ENCODE measurements around the gene TBC1D21. TPM values are rescaled to one million over a fixed set of nuclear protein-coding genes. Genes with fewer than 3 reads are reported as not detected.
A peak's percentile ranks its signal among the peaks of the same experiment; 100 is the strongest.

The TBC1D21 gene
- total RNA-seq, 1 experiment from 2014 or later: not detected

GRCh38 chr15:73851689-73852088 lies 21.7 kb upstream of the TBC1D21 start:
- Histone ChIP-seq H3K27me3 (replicated peaks; ENCODE audit: insufficient read depth, low read depth, low read length, poor library complexity) (peaks cover 46% of the 10 kb centered on the region), H3K4me3 (ENCODE audit: low read depth, low read length, poor library complexity, severe bottlenecking) (no peak overlapping the region), H3K27ac (ENCODE audit: low read depth, low read length, poor library complexity, severe bottlenecking) (no peak overlapping the region), H3K4me1 (ENCODE audit: insufficient read depth, low read length, poor library complexity, severe bottlenecking) (no peaks in the 10 kb centered on the region), H3K9me3 (ENCODE audit: low read depth, low read length, poor library complexity, severe bottlenecking) (no peaks in the 10 kb centered on the region), H3K36me3 (ENCODE audit: insufficient read depth, low read length, poor library complexity, severe bottlenecking) (no peaks in the 10 kb centered on the region)
- POLR2A ChIA-PET (ENCODE audit: low non-redundant PET): no interaction called here
- CTCF ChIA-PET: no interaction called here
- DNase-seq (ENCODE audit: low spot score): peak; percentile 74
- no TSS peak for BruUV-seq (replicated peaks)
- intact Hi-C loops (cut with micrococcal nuclease; ENCODE audit: unreplicated experiment): no loop called here
- TF ChIP-seq EZH2 (IDR thresholded peaks at IDR 0.05; ENCODE audit: borderline replicate concordance, low read depth, low read length, poor library complexity, severe bottlenecking): no peak
- TF ChIP-seq CTCF (conservative IDR thresholded peaks at IDR 0.05; ENCODE audit: low read depth, low read length): no peak

- BruUV-seq (replicated peaks): no TSS peak
- Histone ChIP-seq H3K36me3 (ENCODE audit: insufficient read depth, low read length, poor library complexity, severe bottlenecking) (no peaks in the 10 kb centered on the region), H3K27me3 (replicated peaks; ENCODE audit: insufficient read depth, low read depth, low read length, poor library complexity) (peaks cover 40% of the 10 kb centered on the region), H3K27ac (ENCODE audit: low read depth, low read length, poor library complexity, severe bottlenecking) (no peak overlapping the region), H3K4me1 (ENCODE audit: insufficient read depth, low read length, poor library complexity, severe bottlenecking) (no peaks in the 10 kb centered on the region), H3K4me3 (ENCODE audit: low read depth, low read length, poor library complexity, severe bottlenecking) (no peak overlapping the region), H3K9me3 (ENCODE audit: low read depth, low read length, poor library complexity, severe bottlenecking) (no peaks in the 10 kb centered on the region)
- TF ChIP-seq EZH2 (IDR thresholded peaks at IDR 0.05; ENCODE audit: borderline replicate concordance, low read depth, low read length, poor library complexity, severe bottlenecking) (no peak), CTCF (conservative IDR thresholded peaks at IDR 0.05; ENCODE audit: low read depth, low read length) (no peak)
- POLR2A ChIA-PET (ENCODE audit: low non-redundant PET): no interaction called here
- intact Hi-C loops (cut with micrococcal nuclease; ENCODE audit: unreplicated experiment): no loop called here
- DNase-seq (ENCODE audit: low spot score): no peak
- CTCF ChIA-PET: no interaction called here
These were observed 20.9 kb upstream of the TBC1D21 start for GRCh38 chr15:73852507-73852906.

- H3K9me3 ChIP-seq (ENCODE audit: low read depth, low read length, poor library complexity, severe bottlenecking): no peaks in the 10 kb centered on the region
- intact Hi-C loops (cut with micrococcal nuclease; ENCODE audit: unreplicated experiment): no loop called here
- H3K4me1 ChIP-seq (ENCODE audit: insufficient read depth, low read length, poor library complexity, severe bottlenecking): no peaks in the 10 kb centered on the region
- peaks cover 33% of the 10 kb centered on the region for H3K27me3 ChIP-seq (replicated peaks; ENCODE audit: insufficient read depth, low read depth, low read length, poor library complexity)
- no TSS peak for BruUV-seq (replicated peaks)
- DNase-seq (ENCODE audit: low spot score): no peak
- no peaks in the 10 kb centered on the region for H3K36me3 ChIP-seq (ENCODE audit: insufficient read depth, low read length, poor library complexity, severe bottlenecking)
- ChIA-PET POLR2A (ENCODE audit: low non-redundant PET) (no interaction called here), CTCF (no interaction called here)
- TF ChIP-seq CTCF (conservative IDR thresholded peaks at IDR 0.05; ENCODE audit: low read depth, low read length) (no peak), EZH2 (IDR thresholded peaks at IDR 0.05; ENCODE audit: borderline replicate concordance, low read depth, low read length, poor library complexity, severe bottlenecking) (no peak)
- H3K4me3 ChIP-seq (ENCODE audit: low read depth, low read length, poor library complexity, severe bottlenecking): no peak overlapping the region
- no peak overlapping the region for H3K27ac ChIP-seq (ENCODE audit: low read depth, low read length, poor library complexity, severe bottlenecking)
These were observed 19.1 kb upstream of the TBC1D21 start for GRCh38 chr15:73854265-73854664.

Data from A673 (cell line).